OCI-LY1 (cell line): Measurements from ENCODE around the gene NAV1.

Experiments
- H2AFZ ChIP-seq: fragments of 200-600 bp; sonication (generic), shearing (Covaris generic); 2 replicates; pipeline ENCODE4 v1.6.0; 2014; ENCODE audit warnings: antibody characterized with exemption, mild to moderate bottlenecking, low read length
- H3F3A ChIP-seq: fragments of 200-600 bp; sonication (generic), shearing (Covaris generic); 2 replicates; pipeline ENCODE4 v1.6.0; 2014; ENCODE audit warnings: mild to moderate bottlenecking, antibody characterized with exemption, low read length, moderate library complexity; ENCODE audit not compliant: insufficient read depth
- H3K27ac ChIP-seq: fragments of 200-600 bp; sonication (generic); 2 replicates; pipeline ENCODE4 v1.5.1; 2014; ENCODE audit warnings: low read length, mixed run types, mild to moderate bottlenecking, low read depth; ENCODE audit not compliant: poor library complexity, severe bottlenecking
- H3K27me3 ChIP-seq: fragments of 200-600 bp; sonication (generic); 2 replicates; pipeline ENCODE4 v1.6.0; 2014; ENCODE audit warnings: antibody characterized with exemption, mild to moderate bottlenecking, low read length, moderate library complexity; ENCODE audit not compliant: insufficient read depth
- H3K36me3 ChIP-seq: fragments of 200-600 bp; sonication (generic); 2 replicates; pipeline ENCODE4 v1.6.1; 2014; ENCODE audit warnings: mild to moderate bottlenecking, antibody characterized with exemption, low read length, moderate library complexity, mixed read lengths; ENCODE audit not compliant: insufficient read depth
- H3K4me1 ChIP-seq: fragments of 200-600 bp; sonication (generic); 2 replicates; pipeline ENCODE4 v1.5.1; 2014; ENCODE audit warnings: mild to moderate bottlenecking, low read length, moderate library complexity; ENCODE audit not compliant: insufficient read depth, severe bottlenecking
- H3K4me2 ChIP-seq: fragments of 200-600 bp; sonication (generic), shearing (Covaris generic); 2 replicates; pipeline ENCODE4 v1.6.1; 2014; ENCODE audit warnings: low read length
- H3K4me3 ChIP-seq: fragments of 200-600 bp; sonication (generic); 2 replicates; pipeline ENCODE4 v1.5.1; 2014; ENCODE audit warnings: low read length, low read depth, mild to moderate bottlenecking, mixed read lengths; ENCODE audit not compliant: poor library complexity, severe bottlenecking
- H3K79me2 ChIP-seq: fragments of 200-600 bp; shearing (Covaris generic); 2 replicates; pipeline ENCODE4 v1.6.1; 2016; ENCODE audit warnings: mixed run types, low read length, mixed read lengths; ENCODE audit not compliant: insufficient read depth
- H3K9ac ChIP-seq: fragments of 200-600 bp; sonication (generic), shearing (Covaris generic); 2 replicates; pipeline ENCODE4 v1.6.1; 2014; ENCODE audit warnings: mild to moderate bottlenecking, low read length, mixed read lengths
- H3K9me2 ChIP-seq: fragments of 200-600 bp; sonication (generic), shearing (Covaris generic); 2 replicates; pipeline ENCODE4 v1.6.1; 2014; ENCODE audit warnings: low read depth, mild to moderate bottlenecking, low read length, mixed read lengths
- H3K9me3 ChIP-seq: fragments of 200-600 bp; shearing (Covaris generic); 2 replicates; pipeline ENCODE4 v1.6.1; 2014; ENCODE audit warnings: low read length, mixed read lengths
- H4K20me1 ChIP-seq: fragments of 200-600 bp; sonication (generic), shearing (Covaris generic); 2 replicates; pipeline ENCODE4 v1.6.0; 2016; ENCODE audit warnings: mild to moderate bottlenecking, low read length; ENCODE audit not compliant: insufficient read depth
- CTCF ChIP-seq: fragments of 200-600 bp; sonication (generic), shearing (Covaris generic); IDR thresholded peaks from 2 replicates; pipeline ENCODE4 v1.5.1; 2017; ENCODE audit warnings: mild to moderate bottlenecking, antibody characterized with exemption, low read length, moderate library complexity, mixed read lengths
- EZH2 ChIP-seq: fragments of 200-600 bp; sonication (generic), shearing (Covaris generic); IDR thresholded peaks from 2 replicates; pipeline ENCODE4 v1.8.0; 2017; ENCODE audit warnings: borderline replicate concordance, mixed run types, mild to moderate bottlenecking, antibody characterized with exemption, low read length, moderate library complexity, mixed read lengths

The NAV1 gene

DNA sequence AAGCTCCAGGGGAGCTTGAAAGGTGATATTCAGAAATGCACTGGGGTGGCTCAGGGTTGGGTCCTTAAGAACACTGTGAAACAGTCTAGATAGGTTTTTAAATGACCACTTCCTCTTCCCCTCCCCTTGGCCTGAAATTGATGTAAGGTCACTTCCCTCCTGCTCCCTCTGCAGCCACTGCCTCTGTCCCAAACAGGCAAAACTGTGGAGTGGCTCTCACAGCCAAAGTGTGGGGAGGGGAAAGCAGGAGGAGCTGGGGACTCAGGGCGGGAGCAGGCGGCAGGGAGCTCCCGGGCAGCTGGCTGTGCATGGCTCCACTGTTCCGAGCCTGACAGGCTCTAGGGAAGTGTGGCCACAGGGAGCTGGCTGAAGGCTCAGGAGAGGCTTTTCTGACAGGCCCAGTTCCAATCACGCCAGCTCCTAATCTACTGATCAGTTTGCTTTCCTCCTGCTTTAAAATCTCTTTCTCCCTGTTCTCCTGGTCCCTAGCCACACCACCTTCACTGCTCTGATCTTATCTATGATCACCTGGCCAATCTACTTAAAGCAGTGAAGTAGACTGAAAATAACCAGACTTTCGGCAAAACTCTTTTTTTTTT, 26.9 kb upstream of the NAV1 start:
- no peak overlapping the region for H2AFZ ChIP-seq
- no peaks in the 10 kb centered on the region for H4K20me1 ChIP-seq
- peak overlapping the region; percentile 33; the same call in 1 of the 2 replicates for H3K4me2 ChIP-seq
- no peaks in the 10 kb centered on the region for H3K36me3 ChIP-seq
- peak overlapping the region; percentile 6; the same call in 1 of the 2 replicates for H3K9ac ChIP-seq
- H3K4me1 ChIP-seq, result peaks cover 47% of the 10 kb centered on the region
- no peaks in the 10 kb centered on the region for H3K79me2 ChIP-seq
- no peaks in the 10 kb centered on the region for H3K27me3 ChIP-seq
- H3K9me3 ChIP-seq, result no peaks in the 10 kb centered on the region
- TF ChIP-seq CTCF, result no peak
- no peak for TF ChIP-seq EZH2
- H3F3A ChIP-seq, result no peaks in the 10 kb centered on the region
- H3K9me2 ChIP-seq, result no peaks in the 10 kb centered on the region
- no peak overlapping the region for H3K4me3 ChIP-seq
- peak overlapping the region; percentile 63 for H3K27ac ChIP-seq

DNA sequence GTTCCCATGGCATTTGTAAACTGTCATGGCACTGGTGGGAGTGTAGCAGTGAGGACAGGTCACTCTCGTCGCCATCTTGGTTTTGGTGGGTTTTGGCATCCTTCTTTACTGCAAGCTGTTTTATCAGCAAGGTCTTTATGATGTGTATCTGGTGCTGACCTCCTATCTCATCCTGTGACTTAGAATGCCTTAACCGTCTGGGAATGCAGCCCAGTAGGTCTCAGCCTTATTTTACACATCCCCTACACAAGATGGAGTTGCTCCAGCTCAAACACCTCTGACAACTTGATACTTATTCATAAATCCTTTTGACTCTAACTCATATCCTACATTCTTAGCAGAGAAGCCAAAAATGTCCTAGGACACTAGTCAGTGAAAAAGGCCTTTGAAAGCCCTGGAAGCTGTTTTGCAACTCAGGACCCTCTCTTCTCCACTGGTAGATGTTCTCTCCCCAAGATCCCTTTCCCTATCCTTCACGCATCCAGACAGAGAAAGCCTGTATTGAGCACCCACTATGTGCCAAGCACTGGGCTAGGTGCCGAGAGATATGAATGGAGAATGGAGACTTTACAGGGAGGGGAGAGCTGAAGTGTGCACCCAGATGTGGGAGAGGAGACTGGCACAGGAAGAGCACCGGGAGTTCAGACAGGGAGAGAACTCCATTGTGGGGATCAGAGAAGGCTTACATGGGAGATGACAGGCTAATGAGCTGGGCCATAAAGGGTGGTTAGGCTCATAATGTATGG, 25.3 kb upstream of the NAV1 start:
- H3K79me2 ChIP-seq, result no peaks in the 10 kb centered on the region
- TF ChIP-seq CTCF (no peak), EZH2 (no peak)
- no peaks in the 10 kb centered on the region for H3K9me2 ChIP-seq
- no peak overlapping the region for H3K27ac ChIP-seq
- H2AFZ ChIP-seq, result no peak overlapping the region
- no peak overlapping the region for H3K9ac ChIP-seq
- H3K27me3 ChIP-seq, result no peaks in the 10 kb centered on the region
- no peaks in the 10 kb centered on the region for H4K20me1 ChIP-seq
- H3K4me3 ChIP-seq, result no peak overlapping the region
- no peaks in the 10 kb centered on the region for H3K9me3 ChIP-seq
- no peaks in the 10 kb centered on the region for H3F3A ChIP-seq
- no peaks in the 10 kb centered on the region for H3K36me3 ChIP-seq
- H3K4me2 ChIP-seq, result no peak overlapping the region
- peaks cover 31% of the 10 kb centered on the region for H3K4me1 ChIP-seq

DNA sequence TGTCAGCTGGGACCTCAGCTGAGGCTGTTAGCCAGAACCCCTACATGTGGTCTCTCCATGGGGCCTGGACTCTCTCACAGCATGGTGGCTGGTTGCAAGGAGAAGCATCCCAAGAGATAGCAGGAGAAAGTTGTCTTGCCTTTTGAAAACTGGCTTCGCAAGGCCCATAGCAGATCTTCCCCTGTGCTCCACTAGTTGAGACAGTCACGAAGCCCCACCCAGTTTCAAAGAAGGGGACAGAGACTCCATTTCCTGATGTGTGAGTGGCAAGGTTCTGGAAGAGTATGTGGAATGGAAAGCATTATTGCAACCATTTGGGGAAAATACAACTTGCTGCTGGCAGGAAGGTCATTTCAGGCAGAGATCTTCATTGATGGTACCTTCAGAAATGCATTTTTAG, 24.5 kb upstream of the NAV1 start:
- Histone ChIP-seq H3K9me3 (no peaks in the 10 kb centered on the region), H3K79me2 (no peaks in the 10 kb centered on the region), H2AFZ (no peak overlapping the region), H3K36me3 (no peaks in the 10 kb centered on the region), H3K27me3 (no peaks in the 10 kb centered on the region), H3K4me1 (peaks cover 30% of the 10 kb centered on the region), H3K27ac (no peak overlapping the region), H3K9ac (no peak overlapping the region), H3F3A (no peaks in the 10 kb centered on the region), H3K9me2 (no peaks in the 10 kb centered on the region), H4K20me1 (no peaks in the 10 kb centered on the region), H3K4me3 (no peak overlapping the region), H3K4me2 (no peak overlapping the region)
- no peak for TF ChIP-seq CTCF
- no peak for TF ChIP-seq EZH2
